Smooth muscle cell (in vitro differentiated cells): ENCODE data around the gene ADGRE3. TPM values are rescaled to one million over a fixed set of nuclear protein-coding genes. Genes with fewer than 3 reads are reported as not detected.

Experiments used
- DNase-seq: peaks from one replicate; lab custom pipeline; 2025; ENCODE audit not compliant: unreplicated experiment; lab: John Stamatoyannopoulos, UW
- H2AFZ ChIP-seq: fragments of 200-600 bp; sonication (generic); 2 replicates; pipeline ENCODE4 v1.6.0; 2016; ENCODE audit warnings: antibody characterized with exemption, low read depth, mild to moderate bottlenecking
- H3F3A ChIP-seq: fragments of 200-600 bp; sonication (generic); 2 replicates; pipeline ENCODE4 v1.6.0; 2017; ENCODE audit warnings: antibody characterized with exemption, low read depth
- H3K27ac ChIP-seq: fragments of 200-600 bp; sonication (generic); 2 replicates; pipeline ENCODE4 v1.5.1; 2016; ENCODE audit warnings: low read depth, mild to moderate bottlenecking
- H3K27me3 ChIP-seq: fragments of 200-600 bp; sonication (generic); 2 replicates; pipeline ENCODE4 v1.6.1; 2016; ENCODE audit warnings: low read depth, mild to moderate bottlenecking
- H3K36me3 ChIP-seq: fragments of 200-600 bp; sonication (generic); 2 replicates; pipeline ENCODE4 v1.5.1; 2016; ENCODE audit warnings: low read depth
- H3K4me1 ChIP-seq: fragments of 200-600 bp; sonication (generic); 2 replicates; pipeline ENCODE4 v1.5.1; 2016; ENCODE audit warnings: low read depth
- H3K4me2 ChIP-seq: fragments of 200-600 bp; sonication (generic); 2 replicates; pipeline ENCODE4 v1.6.0; 2016; ENCODE audit warnings: mild to moderate bottlenecking
- H3K4me3 ChIP-seq: fragments of 200-600 bp; sonication (generic); 2 replicates; pipeline ENCODE4 v1.5.1; 2016; ENCODE audit warnings: mild to moderate bottlenecking
- H3K79me2 ChIP-seq: fragments of 200-600 bp; sonication (generic); 2 replicates; pipeline ENCODE4 v1.6.0; 2016; ENCODE audit warnings: low read depth, mild to moderate bottlenecking
- H3K9ac ChIP-seq: fragments of 200-600 bp; sonication (generic); 2 replicates; pipeline ENCODE4 v1.6.0; 2016; ENCODE audit warnings: low read depth
- H3K9me3 ChIP-seq: fragments of 200-600 bp; sonication (generic); replicated peaks from 2 replicates; pipeline ENCODE4 v1.5.1; 2016; ENCODE audit warnings: low read depth
- H4K20me1 ChIP-seq: fragments of 200-600 bp; sonication (generic); 2 replicates; pipeline ENCODE4 v1.6.0; 2016; ENCODE audit warnings: low read depth
- WGBS: methylation state at CpG from one replicate; pipeline ENCODE4 v1.1.7; 2016; ENCODE audit warnings: low lambda C conversion rate; 5-methylcytosine and 5-hydroxymethylcytosine counted together
- polyA plus RNA-seq: library from polyadenylated mRNA; unstranded; fragments of >200 nt; fragmentation: Nextera tagmentation; extraction: Ambion mirVana; gene quantifications from 2 replicates; pipeline ENCODE4 v1.2.1, GENCODE V29; 2016
- total RNA-seq: library from RNA; depleted of rRNA; stranded (reverse); fragments of >200 nt; gene quantifications from 2 replicates; pipeline ENCODE4 v1.2.3, GENCODE V29; 2014
- TF ChIP-seq, protein P1 (sequence below): fragments of 200-600 bp; sonication (generic); IDR thresholded peaks from 2 replicates; pipeline ENCODE4 v1.5.1; 2017; ENCODE audit warnings: borderline replicate concordance, mild to moderate bottlenecking, antibody characterized with exemption; ENCODE audit not compliant: insufficient read depth, poor library complexity, severe bottlenecking

ADGRE3 gene
- total and polyA plus RNA-seq, 2 experiments from 2014 or later, result not detected

DNA sequence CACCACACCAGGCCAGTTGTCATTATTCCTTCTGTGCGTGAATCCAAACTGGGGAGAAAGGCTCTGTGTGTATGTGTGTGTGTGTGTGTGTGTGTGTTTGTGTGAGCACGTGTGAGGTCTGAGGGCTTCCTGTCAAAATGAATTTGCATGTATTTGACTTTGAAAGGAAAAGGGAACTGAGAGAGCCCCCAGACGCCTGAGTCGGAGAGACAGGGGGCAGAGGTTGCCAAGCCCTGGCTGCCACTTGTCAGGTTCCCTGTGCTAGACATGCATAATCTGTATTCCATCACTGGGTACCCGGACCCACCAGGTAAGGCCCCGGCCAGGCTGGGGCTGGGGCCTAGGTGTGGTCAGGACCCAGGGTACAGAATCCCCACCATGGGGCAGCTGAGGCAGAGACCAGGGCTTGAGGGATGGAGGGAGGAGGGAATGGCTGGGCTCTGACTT lies 91.7 kb downstream of the ADGRE3 start, which contains the start of gene CLEC17A:
Gene CLEC17A, plus strand, starts transcription at position 191 of the 447 bp plus-strand sequence. Its CDS starts 77 bp downstream, at position 268.
- H3K36me3 ChIP-seq, result no peaks in the 10 kb centered on the region
- no peaks in the 10 kb centered on the region for H3K79me2 ChIP-seq
- no peak within 1 kb of the TSS for H3K27ac ChIP-seq
- H3K4me2 ChIP-seq, result no peak within 1 kb of the TSS
- no peak within 1 kb of the TSS for H3K9ac ChIP-seq
- H3K9me3 ChIP-seq, result no peaks in the 10 kb centered on the region
- no peaks in the 10 kb centered on the region for H4K20me1 ChIP-seq
- TF ChIP-seq, protein P1, sequence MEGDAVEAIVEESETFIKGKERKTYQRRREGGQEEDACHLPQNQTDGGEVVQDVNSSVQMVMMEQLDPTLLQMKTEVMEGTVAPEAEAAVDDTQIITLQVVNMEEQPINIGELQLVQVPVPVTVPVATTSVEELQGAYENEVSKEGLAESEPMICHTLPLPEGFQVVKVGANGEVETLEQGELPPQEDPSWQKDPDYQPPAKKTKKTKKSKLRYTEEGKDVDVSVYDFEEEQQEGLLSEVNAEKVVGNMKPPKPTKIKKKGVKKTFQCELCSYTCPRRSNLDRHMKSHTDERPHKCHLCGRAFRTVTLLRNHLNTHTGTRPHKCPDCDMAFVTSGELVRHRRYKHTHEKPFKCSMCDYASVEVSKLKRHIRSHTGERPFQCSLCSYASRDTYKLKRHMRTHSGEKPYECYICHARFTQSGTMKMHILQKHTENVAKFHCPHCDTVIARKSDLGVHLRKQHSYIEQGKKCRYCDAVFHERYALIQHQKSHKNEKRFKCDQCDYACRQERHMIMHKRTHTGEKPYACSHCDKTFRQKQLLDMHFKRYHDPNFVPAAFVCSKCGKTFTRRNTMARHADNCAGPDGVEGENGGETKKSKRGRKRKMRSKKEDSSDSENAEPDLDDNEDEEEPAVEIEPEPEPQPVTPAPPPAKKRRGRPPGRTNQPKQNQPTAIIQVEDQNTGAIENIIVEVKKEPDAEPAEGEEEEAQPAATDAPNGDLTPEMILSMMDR, result no peak
- no peak for DNase-seq
- no peak within 1 kb of the TSS for H2AFZ ChIP-seq
- no peaks in the 10 kb centered on the region for H3F3A ChIP-seq
- H3K27me3 ChIP-seq, result no peaks in the 10 kb centered on the region
- no peaks in the 10 kb centered on the region for H3K4me1 ChIP-seq
- WGBS, result 66% methylated on average over 6 of the region's 6 CpGs
- no peak within 1 kb of the TSS for H3K4me3 ChIP-seq

DNA sequence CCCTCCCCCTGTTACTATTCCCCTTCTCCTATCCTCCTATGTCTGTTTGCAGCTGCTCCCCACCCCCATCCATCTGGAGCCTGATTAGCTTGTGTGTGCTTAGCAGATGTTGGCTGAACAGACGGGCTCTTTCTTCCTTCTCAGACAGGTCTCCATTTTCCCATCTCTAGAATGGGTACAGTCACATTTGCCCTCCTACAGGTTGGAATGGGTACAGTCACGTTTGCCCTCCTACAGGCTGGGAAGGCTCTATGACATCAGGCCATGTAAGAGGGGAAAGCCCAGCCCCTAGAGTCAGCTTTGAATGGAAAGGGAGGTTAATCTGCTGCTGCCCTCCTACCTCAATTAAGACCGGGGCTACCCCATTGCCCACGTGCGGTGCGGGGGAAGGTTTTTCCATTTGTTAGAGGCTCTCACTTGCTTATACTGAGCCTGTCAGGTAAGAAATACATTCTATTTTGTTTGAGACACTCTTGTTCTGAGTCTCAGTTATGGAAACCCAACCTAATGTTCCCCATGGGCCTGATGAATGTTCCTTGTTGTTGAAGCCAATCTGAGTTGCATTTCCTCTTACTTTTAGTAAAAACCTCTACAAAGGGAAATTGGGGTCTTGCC lies 93.9 kb downstream of the ADGRE3 start:
- Histone ChIP-seq H3K9ac (no peak overlapping the region), H4K20me1 (no peaks in the 10 kb centered on the region), H3K4me3 (no peak overlapping the region), H3F3A (no peaks in the 10 kb centered on the region), H3K27ac (no peak overlapping the region), H3K9me3 (no peaks in the 10 kb centered on the region), H3K4me1 (no peaks in the 10 kb centered on the region), H3K4me2 (no peak overlapping the region), H3K79me2 (no peaks in the 10 kb centered on the region), H2AFZ (no peak overlapping the region), H3K36me3 (no peaks in the 10 kb centered on the region), H3K27me3 (no peaks in the 10 kb centered on the region)
- TF ChIP-seq, protein P1, result no peak
- WGBS, result 65% methylated on average over 6 of the region's 6 CpGs
- DNase-seq, result no peak

DNA sequence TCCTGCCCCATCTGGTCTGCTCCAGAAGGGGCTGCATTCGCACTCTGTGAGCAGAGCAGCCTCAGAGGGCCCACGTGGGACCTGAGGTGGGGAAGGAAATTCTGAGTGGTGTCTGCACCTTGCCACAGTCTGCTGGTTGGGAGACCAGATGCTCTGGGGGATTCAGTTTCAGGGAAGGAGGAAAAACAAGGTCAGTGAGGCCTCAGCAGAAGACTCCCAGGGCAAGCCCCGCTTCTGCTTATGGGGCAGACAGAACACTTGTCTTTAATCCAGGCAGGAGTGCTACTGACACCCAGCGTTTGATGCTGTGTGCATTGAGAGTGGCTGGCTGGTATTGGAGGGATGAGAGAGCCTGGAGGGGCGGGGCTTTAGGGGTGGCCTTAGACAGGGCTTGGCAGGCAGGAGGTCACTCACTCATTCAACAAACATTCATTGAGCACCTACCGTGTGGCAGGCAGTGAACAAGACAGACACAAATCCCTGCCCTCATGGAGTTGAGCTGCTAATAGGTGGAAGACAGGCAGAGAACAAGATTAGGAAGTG lies 96.7 kb downstream of the ADGRE3 start:
- Histone ChIP-seq H3K4me1 (no peaks in the 10 kb centered on the region), H3F3A (no peaks in the 10 kb centered on the region), H2AFZ (no peak overlapping the region), H3K36me3 (no peaks in the 10 kb centered on the region), H3K79me2 (no peaks in the 10 kb centered on the region), H3K4me3 (no peak overlapping the region), H3K4me2 (no peak overlapping the region), H3K27ac (no peak overlapping the region), H3K9me3 (no peaks in the 10 kb centered on the region), H3K27me3 (no peaks in the 10 kb centered on the region), H3K9ac (no peak overlapping the region), H4K20me1 (no peaks in the 10 kb centered on the region)
- TF ChIP-seq, protein P1, result no peak
- no peak for DNase-seq
- 62% methylated on average over 6 of the region's 6 CpGs for WGBS

DNA sequence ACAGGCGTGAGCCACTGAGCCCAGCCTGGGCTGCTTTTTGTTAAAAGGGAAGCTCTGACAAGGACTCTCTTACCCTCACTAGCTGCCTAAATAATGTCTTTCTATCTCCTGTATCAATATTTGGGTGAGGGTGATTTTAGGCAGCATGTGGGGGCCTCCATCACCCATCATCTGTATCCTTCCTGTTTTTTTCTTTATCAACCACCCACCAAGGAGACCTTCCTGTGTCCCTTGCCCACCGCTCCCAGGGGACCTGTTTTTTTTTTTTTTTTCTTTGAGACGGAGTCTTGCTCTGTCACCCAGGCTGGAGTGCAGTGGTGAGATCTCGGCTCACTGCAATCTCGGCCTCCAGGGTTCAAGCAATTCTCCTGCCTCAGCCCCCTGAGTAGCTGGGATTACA lies 97.4 kb downstream of the ADGRE3 start:
- no peak overlapping the region for H3K4me3 ChIP-seq
- no peak overlapping the region for H3K9ac ChIP-seq
- TF ChIP-seq, protein P1, result no peak
- no peaks in the 10 kb centered on the region for H3K9me3 ChIP-seq
- H3F3A ChIP-seq, result no peaks in the 10 kb centered on the region
- no peaks in the 10 kb centered on the region for H3K36me3 ChIP-seq
- no peaks in the 10 kb centered on the region for H4K20me1 ChIP-seq
- 92% methylated on average over 5 of the region's 5 CpGs for WGBS
- no peak overlapping the region for H3K27ac ChIP-seq
- no peak for DNase-seq
- H3K27me3 ChIP-seq, result no peaks in the 10 kb centered on the region
- no peak overlapping the region for H3K4me2 ChIP-seq
- H3K79me2 ChIP-seq, result no peaks in the 10 kb centered on the region
- no peak overlapping the region for H2AFZ ChIP-seq
- H3K4me1 ChIP-seq, result no peaks in the 10 kb centered on the region
